ENCODE results near the gene AGK. TPM values are rescaled to one million over a fixed set of nuclear protein-coding genes. Genes with fewer than 3 reads are reported as not detected.
"Not testable (repeated sequence)": the region's sequence is repeated elsewhere in the genome, so short reads cannot be mapped to it uniquely, and the experiment has no call there.

AGK gene
- total and polyA plus RNA-seq, 2 of the 8 experiments (the other 6 are each of a cell fraction or from before 2014, with no cell fraction given) = 25.8 to 34.0 TPM

DNA sequence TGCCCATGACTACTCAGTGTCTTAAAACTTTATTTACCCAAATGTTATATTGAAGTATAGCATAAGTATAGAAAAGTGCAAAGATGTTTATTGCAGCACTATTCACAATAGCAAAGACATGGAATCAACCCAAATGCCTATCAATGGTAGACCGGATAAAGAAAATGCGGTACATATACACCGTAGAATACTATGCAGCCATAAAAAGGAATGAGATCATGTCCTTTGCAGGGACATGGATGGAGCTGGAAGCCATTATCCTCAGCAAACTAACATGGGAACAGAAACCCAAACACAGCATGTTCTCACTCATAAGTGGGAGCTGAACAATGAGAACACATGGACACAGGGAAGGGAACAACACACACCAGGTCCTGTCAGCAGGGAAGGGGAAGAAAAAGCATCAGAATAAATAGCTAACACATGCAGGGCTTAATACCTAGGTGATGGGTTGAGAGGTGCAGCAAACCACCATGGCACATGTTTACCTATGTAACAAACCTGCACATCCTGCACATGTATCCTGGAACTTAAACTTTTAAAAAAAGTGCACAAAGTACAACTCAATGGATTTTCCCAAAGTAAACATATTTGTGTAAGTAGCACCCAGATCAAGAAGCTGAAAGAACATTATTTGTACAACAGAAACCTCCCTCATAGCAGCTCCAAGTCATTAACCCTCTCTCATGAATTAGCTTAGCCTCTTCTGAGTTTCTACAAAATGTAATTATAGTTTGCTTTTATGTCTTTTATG lies 138.0 kb downstream of the AGK start:
- not testable (repeated sequence) for H4K8ac ChIP-seq (ENCODE audit: extremely low read depth, insufficient read depth, low read length); H2AK5ac ChIP-seq (ENCODE audit: low read depth, low read length); H3K4me3 ChIP-seq (ENCODE audit: extremely low read depth in 1 of 4, insufficient read depth in 2 of 4, low read depth in 3 of 4, low read length in 4 of 4); H2BK20ac ChIP-seq (ENCODE audit: low read length); H3K18ac ChIP-seq (ENCODE audit: extremely low read depth, low read length); H2BK120ac ChIP-seq (replicated peaks; ENCODE audit: low read depth, low read length); H3K9me3 ChIP-seq (ENCODE audit: insufficient read depth in 2 of 2, low read depth in 1 of 2, low read length in 1 of 2); H3K4me2 ChIP-seq (ENCODE audit: insufficient read depth in 1 of 2, low read depth in 2 of 2, low read length in 2 of 2); H4K91ac ChIP-seq (replicated peaks; ENCODE audit: insufficient read length, low read length); H4K20me1 ChIP-seq (replicated peaks in 1 of 2; ENCODE audit: control insufficient read depth in 1 of 2, insufficient read depth in 2 of 2, low read length in 2 of 2); H3K14ac ChIP-seq (ENCODE audit: insufficient read length); H3K4ac ChIP-seq (replicated peaks; ENCODE audit: insufficient read length, low read depth, low read length); H2BK5ac ChIP-seq (ENCODE audit: low read depth, low read length); H2AFZ ChIP-seq (ENCODE audit: low read length); H3K56ac ChIP-seq (replicated peaks; ENCODE audit: insufficient read length, low read depth, low read length); H3K4me1 ChIP-seq (replicated peaks in 1 of 4; ENCODE audit: control insufficient read depth in 3 of 4, insufficient read depth in 4 of 4, low read length in 3 of 4); H3K27ac ChIP-seq (ENCODE audit: low read depth, low read length); H4K5ac ChIP-seq (ENCODE audit: insufficient read length, low read depth, low read length); H3K23ac ChIP-seq (ENCODE audit: insufficient read length); H3K9ac ChIP-seq (replicated peaks in 1 of 4; ENCODE audit: extremely low read depth in 1 of 4, low read depth in 3 of 4, low read length in 3 of 4); FAIRE-seq; DNase-seq (ENCODE audit: low read depth in 1 of 2, low spot score in 2 of 2); H3K27me3 ChIP-seq (replicated peaks in 1 of 4; ENCODE audit: control insufficient read depth in 3 of 4, extremely low read depth in 1 of 4, insufficient read depth in 3 of 4, low read length in 3 of 4); H3K23me2 ChIP-seq (ENCODE audit: low read depth, low read length); H2BK12ac ChIP-seq (ENCODE audit: low read depth, low read length); H2BK15ac ChIP-seq (ENCODE audit: low read length); H3K79me1 ChIP-seq (ENCODE audit: low read depth, low read length); H3K36me3 ChIP-seq (ENCODE audit: control insufficient read depth in 2 of 4, insufficient read depth in 4 of 4, low read length in 3 of 4)
- POLR2A ChIA-PET (ENCODE audit: partially characterized antibody) = interaction anchor here (1.6 kb wide), 1 partner anchor 49 kb away, joined by 7 read pairs; the partner anchor contains the start of gene SSBP1
- H3K79me2 ChIP-seq (ENCODE audit: control insufficient read depth in 1 of 2, insufficient read depth in 2 of 2, low read length in 2 of 2) = peaks cover 0 to 36% of the 10 kb centered on the region in 2 experiments; a peak in 2 of 4 replicates
- CTCF ChIA-PET (ENCODE audit: partially characterized antibody) = interaction anchor here (0.7 to 8.5 kb wide), 5 partner anchors 14 to 97 kb away, joined by 3 to 62 read pairs (median 3); no protein-coding TSS in a partner anchor
- WGBS, 2 experiments (ENCODE audit: extremely low coverage in 1 of 2, insufficient coverage in 1 of 2, insufficient read length in 1 of 2, insufficient replicate concordance in 2 of 2, low coverage in 1 of 2, low lambda C conversion rate in 2 of 2, missing lambda C conversion rate in 1 of 2) = 92% methylated on average over 3 of the region's 3 CpGs; no CpG with 5 or more reads in 1 of the 2 experiments
